ENCODE data around the gene MAGI3. TPM values are rescaled to one million over a fixed set of nuclear protein-coding genes. Genes with fewer than 3 reads are reported as not detected.
"Not testable (repeated sequence)": the region's sequence is repeated elsewhere in the genome, so short reads cannot be mapped to it uniquely, and the experiment has no call there.

MAGI3 gene
- total and polyA plus RNA-seq, 7 donors = 0.76 to 7.1 (median 2.9) TPM

DNA sequence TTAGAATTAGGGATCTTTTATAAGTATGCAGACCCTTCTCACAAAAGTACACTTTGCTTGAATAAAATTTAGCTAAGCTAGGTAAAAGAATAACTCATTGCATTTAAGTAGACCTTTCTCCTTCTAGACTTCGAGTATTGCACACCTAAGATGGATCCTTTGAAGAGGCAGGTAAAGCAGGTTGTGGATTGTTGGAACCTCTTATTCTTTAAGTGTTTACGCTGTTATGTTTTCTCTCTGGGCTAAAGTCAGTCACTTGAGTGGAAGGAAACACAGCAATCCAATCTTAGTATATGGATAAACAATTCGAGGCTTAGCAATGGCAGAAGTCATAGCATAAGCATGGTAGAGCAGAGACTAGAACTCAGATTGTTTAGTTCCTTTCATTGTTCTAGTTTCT is 11.4 kb downstream of the MAGI3 start:
- no peaks in the 10 kb centered on the region for H3K4me1 ChIP-seq
- no peaks in the 10 kb centered on the region for H3K9me3 ChIP-seq
- no peak for TF ChIP-seq CTCF (IDR thresholded peaks at IDR 0.05)
- H3K4me3 ChIP-seq = no peak overlapping the region
- no peak for DNase-seq
- H3K27me3 ChIP-seq (ENCODE audit: insufficient read depth in 3 of 3, low read length in 2 of 3) = no peaks in the 10 kb centered on the region
- intact Hi-C loops (cut with DNase I) = no loop called here
- ATAC-seq = no peak
- H3K27ac ChIP-seq = no peak overlapping the region
- H3K36me3 ChIP-seq (ENCODE audit: insufficient read depth in 1 of 2, low read depth in 1 of 2) = no peaks in the 10 kb centered on the region
- WGBS, 3 donors = 94 to 98% (median 96%) methylated on average over 3 of the region's 3 CpGs

- intact Hi-C loops (cut with DNase I) = no loop called here
Measured at GRCh38 chr1:113403065-113403464, 12.8 kb downstream of the MAGI3 start.

GRCh38 chr1:113405573-113405972 is 15.3 kb downstream of the MAGI3 start:
- WGBS, 3 donors = 78 to 89% (median 88%) methylated on average over 2 of the region's 2 CpGs
- H3K36me3 ChIP-seq (ENCODE audit: insufficient read depth in 1 of 2, low read depth in 1 of 2) = no peaks in the 10 kb centered on the region
- no peak overlapping the region for H3K4me3 ChIP-seq
- ATAC-seq = no peak
- DNase-seq = no peak
- intact Hi-C loops (cut with DNase I) = no loop called here
- no peak for TF ChIP-seq CTCF (IDR thresholded peaks at IDR 0.05)
- H3K9me3 ChIP-seq = no peaks in the 10 kb centered on the region
- H3K27me3 ChIP-seq (ENCODE audit: insufficient read depth in 3 of 3, low read length in 2 of 3) = no peaks in the 10 kb centered on the region
- no peak overlapping the region for H3K27ac ChIP-seq
- no peaks in the 10 kb centered on the region for H3K4me1 ChIP-seq

More at GRCh38 chr1:113403065-113403464, 12.8 kb downstream of the MAGI3 start:
- ATAC-seq = no peak
- Histone ChIP-seq H3K27me3 (ENCODE audit: insufficient read depth in 3 of 3, low read length in 2 of 3) (no peaks in the 10 kb centered on the region), H3K9me3 (no peaks in the 10 kb centered on the region), H3K4me1 (no peaks in the 10 kb centered on the region), H3K27ac (no peak overlapping the region), H3K36me3 (ENCODE audit: insufficient read depth in 1 of 2, low read depth in 1 of 2) (no peaks in the 10 kb centered on the region), H3K4me3 (no peak overlapping the region)
- no peak for DNase-seq
- TF ChIP-seq CTCF (IDR thresholded peaks at IDR 0.05) = no peak
- 52 to 94% (median 76%) methylated on average over 1 of the region's 1 CpG for WGBS, 3 donors

- H3K4me3 ChIP-seq; H3K4me1 ChIP-seq; H3K36me3 ChIP-seq (ENCODE audit: insufficient read depth in 1 of 2, low read depth in 1 of 2); DNase-seq; ATAC-seq; intact Hi-C loops (cut with DNase I); H3K27me3 ChIP-seq (ENCODE audit: insufficient read depth in 3 of 3, low read length in 2 of 3); H3K9me3 ChIP-seq; H3K27ac ChIP-seq: not testable (repeated sequence)
- 93 to 96% (median 96%) methylated on average over 4 of the region's 4 CpGs for WGBS, 3 donors
Measured at GRCh38 chr1:113406149-113406548, 15.8 kb downstream of the MAGI3 start.

DNA sequence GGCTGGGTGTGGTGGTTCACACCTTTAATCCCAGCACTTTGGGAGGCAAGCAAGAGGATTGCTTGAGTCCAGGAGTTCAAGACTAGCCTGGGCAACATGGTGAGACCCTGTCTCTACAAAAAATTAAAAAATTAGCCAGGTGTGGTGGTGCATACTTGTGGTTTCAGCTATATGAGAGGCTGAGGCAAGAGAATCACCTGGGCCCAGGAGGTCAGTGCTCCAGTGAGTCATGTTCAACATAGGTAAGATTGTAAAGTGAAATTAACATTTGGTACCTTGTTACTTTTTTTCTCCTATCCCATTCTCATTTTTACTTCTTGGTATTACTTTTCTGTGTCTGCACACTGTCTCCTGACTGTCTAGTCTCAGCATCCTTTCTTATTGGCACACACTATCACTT is 19.0 kb downstream of the MAGI3 start:
- intact Hi-C loops (cut with DNase I) = no loop called here
- no peak for TF ChIP-seq CTCF (IDR thresholded peaks at IDR 0.05)
- H3K27me3 ChIP-seq (ENCODE audit: insufficient read depth in 3 of 3, low read length in 2 of 3) = no peaks in the 10 kb centered on the region
- H3K9me3 ChIP-seq = peaks cover 3% of the 10 kb centered on the region
- no peak overlapping the region for H3K4me3 ChIP-seq
- DNase-seq = no peak
- H3K4me1 ChIP-seq = no peaks in the 10 kb centered on the region
- no peaks in the 10 kb centered on the region for H3K36me3 ChIP-seq (ENCODE audit: insufficient read depth in 1 of 2, low read depth in 1 of 2)
- H3K27ac ChIP-seq = no peak overlapping the region
- ATAC-seq = no peak

DNA sequence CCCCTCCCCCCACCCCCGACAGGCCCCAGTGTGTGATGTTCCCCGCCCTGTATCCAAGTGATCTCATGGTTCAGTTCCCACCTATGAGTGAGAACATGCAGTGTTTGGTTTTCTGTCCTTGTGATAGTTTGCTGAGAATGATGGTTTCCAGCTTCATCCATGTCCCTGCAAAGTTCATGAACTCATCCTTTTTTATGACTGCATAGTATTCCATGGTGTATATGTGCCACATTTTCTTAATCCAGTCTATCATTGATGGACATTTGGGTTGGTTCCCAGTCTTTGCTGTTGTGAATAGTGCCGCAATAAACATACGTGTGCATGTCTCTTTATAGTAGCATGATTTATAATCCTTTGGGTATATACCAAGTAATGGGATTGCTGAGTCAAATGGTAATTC is 21.7 kb downstream of the MAGI3 start:
- DNase-seq; H3K27me3 ChIP-seq (ENCODE audit: insufficient read depth in 3 of 3, low read length in 2 of 3); H3K9me3 ChIP-seq; intact Hi-C loops (cut with DNase I); H3K36me3 ChIP-seq (ENCODE audit: insufficient read depth in 1 of 2, low read depth in 1 of 2); H3K27ac ChIP-seq; H3K4me3 ChIP-seq; ATAC-seq; H3K4me1 ChIP-seq: not testable (repeated sequence)
- 90 to 96% (median 96%) methylated on average over 4 of the region's 4 CpGs for WGBS, 3 donors
